Heart left ventricle (tissue), 13 donors: Measurements from ENCODE around the gene TNS3.

Experiments used
- POLR2A ChIP-seq, 2 donors: fragments of 450-650 bp; IDR thresholded peaks; one replicate each; pipeline ENCODE4 v1.6.1; 2017; ENCODE audit warnings: antibody characterized with exemption in 2 of 2, mild to moderate bottlenecking in 2 of 2, moderate library complexity in 2 of 2
- TF ChIP-seq, protein P1 (sequence below), 12 donors: fragments of 200-600 bp; sonication (generic) in 4 of 12; IDR thresholded peaks; one replicate each; pipeline versions ENCODE4 v1.5.0 to v1.8.0; 2018 to 2022; ENCODE audit warnings: antibody characterized with exemption in 12 of 12, mild to moderate bottlenecking in 5 of 12
- donor health status: ischemic (EF 13 %, LVEDD 7.1; RV severe dilation, severe dysfunction).
- donor health status: DM: no; HTN: yes; CAD: no.
- donor health status: DM: no; HTN: no; CAD: no.
- donor health status: ischemic (EF 25% LVEDD 6.9; RV normal size, moderate dysfunction).
- donor health status: ischemic (EF 25% LVEDD 5.7; RV mildly dilated, moderate dysfunction).
- donor health status: ischemic (EF 35%, LVEDD 5.7; RV mildly dilated, moderate dysfunction).
- donor health status: nonischemic (EF 11% LVEDD 7.7; RV severe dilation, severe dysfunction).
- donor health status: DM: yes; HTN: yes; CAD: no.
- donor health status: PGD.
- donor health status: ischemic (EF 29% LVEDD 5.4; RV normal size, mild dysfunction).
- donor health status: nonischemic (EF 23%, LVEDD 6.1; RV moderate dilation, normal function).

DNA sequence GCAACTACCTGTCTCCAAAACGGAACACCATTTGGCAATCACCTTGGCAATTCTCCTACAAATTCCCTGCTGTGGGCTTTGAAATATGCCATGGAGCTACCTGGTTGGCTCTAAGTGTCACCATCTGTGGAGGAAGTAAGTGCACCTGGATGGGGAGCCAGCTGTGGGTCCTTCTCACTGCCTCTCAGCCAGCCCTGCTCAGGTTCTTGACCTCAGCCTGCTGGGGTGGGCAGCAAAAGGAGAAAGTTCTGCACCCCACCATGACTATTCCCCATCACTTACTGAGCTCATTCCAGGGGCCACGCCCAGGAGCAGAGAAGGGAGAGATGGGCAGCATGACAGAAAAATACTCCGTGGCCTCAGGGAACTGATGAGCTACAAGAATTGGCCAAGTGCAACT lies 158.7 kb downstream of the TNS3 start:
- TF ChIP-seq, protein P1, sequence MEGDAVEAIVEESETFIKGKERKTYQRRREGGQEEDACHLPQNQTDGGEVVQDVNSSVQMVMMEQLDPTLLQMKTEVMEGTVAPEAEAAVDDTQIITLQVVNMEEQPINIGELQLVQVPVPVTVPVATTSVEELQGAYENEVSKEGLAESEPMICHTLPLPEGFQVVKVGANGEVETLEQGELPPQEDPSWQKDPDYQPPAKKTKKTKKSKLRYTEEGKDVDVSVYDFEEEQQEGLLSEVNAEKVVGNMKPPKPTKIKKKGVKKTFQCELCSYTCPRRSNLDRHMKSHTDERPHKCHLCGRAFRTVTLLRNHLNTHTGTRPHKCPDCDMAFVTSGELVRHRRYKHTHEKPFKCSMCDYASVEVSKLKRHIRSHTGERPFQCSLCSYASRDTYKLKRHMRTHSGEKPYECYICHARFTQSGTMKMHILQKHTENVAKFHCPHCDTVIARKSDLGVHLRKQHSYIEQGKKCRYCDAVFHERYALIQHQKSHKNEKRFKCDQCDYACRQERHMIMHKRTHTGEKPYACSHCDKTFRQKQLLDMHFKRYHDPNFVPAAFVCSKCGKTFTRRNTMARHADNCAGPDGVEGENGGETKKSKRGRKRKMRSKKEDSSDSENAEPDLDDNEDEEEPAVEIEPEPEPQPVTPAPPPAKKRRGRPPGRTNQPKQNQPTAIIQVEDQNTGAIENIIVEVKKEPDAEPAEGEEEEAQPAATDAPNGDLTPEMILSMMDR (IDR thresholded peaks at IDR 0.05): no peak
- TF ChIP-seq POLR2A (IDR thresholded peaks at IDR 0.05): no peak
